GM12878 (cell line): ENCODE results near the gene CHRNA9. TPM values are rescaled to one million over a fixed set of nuclear protein-coding genes. Genes with fewer than 3 reads are reported as not detected.

Experiments
- ATAC-seq: fragments of 200-7000 bp; cut with Tn5 transposase; 3 replicates; pipeline ENCODE4 v1.9.1; 2020; ENCODE audit warnings: mild to moderate bottlenecking, moderate library complexity
- BruUV-seq: library from RNA; stranded (reverse); fragments of 400-500 nt; replicated peaks from 2 replicates; lab custom pipeline; 2021; lab: Mats Ljungman, UMichigan
- CTCF ChIA-PET: fragments of 300-600 bp; sonication (Branson Sonifier 250); formaldehyde crosslinking; extraction: SDS; loops from one replicate; lab custom pipeline; 2021; ENCODE audit warnings: inconsistent platforms; lab: Yijun Ruan, JAX
- POLR2A ChIA-PET: fragments of 350-600 bp; formaldehyde crosslinking; extraction: SDS; loops from one replicate; lab custom pipeline; 2021; ENCODE audit warnings: inconsistent platforms; lab: Charles Lee
- RAD21 ChIA-PET: fragments of 300-600 bp; sonication (Branson Sonifier 250); formaldehyde crosslinking; loops from one replicate; lab custom pipeline; 2023; ENCODE audit warnings: antibody characterized with exemption; ENCODE audit not compliant: unreplicated experiment; lab: Charles Lee
- SMC1A ChIA-PET: fragments of 300-600 bp; sonication (Branson Sonifier 250); formaldehyde crosslinking; loops from one replicate; lab custom pipeline; 2023; ENCODE audit not compliant: unreplicated experiment, uncharacterized antibody; lab: Charles Lee
- DNase-seq: peaks from one replicate; pipeline ENCODE4 v3.0.0-alpha.2; 2011; ENCODE audit warnings: low read depth, low spot score
- FAIRE-seq: peaks from 3 replicates; lab custom pipeline; 2011; peaks lifted over from hg19 to GRCh38; lab: Jason Lieb, UNC
- H2AFZ ChIP-seq: 2 replicates; pipeline ENCODE4 v1.6.0; 2011; ENCODE audit warnings: low read depth, low read length, control low read depth; ENCODE audit not compliant: control insufficient read depth
- H3K27ac ChIP-seq: 2 replicates; pipeline ENCODE4 v1.5.1; 2011; ENCODE audit warnings: control low read depth; ENCODE audit not compliant: control insufficient read depth, insufficient read depth
- H3K27me3 ChIP-seq, 2 experiments: replicated peaks in 1 of 2; 2 replicates each; pipeline versions ENCODE4 v1.6.0 to v1.6.1; 2011; ENCODE audit warnings: low read length in 1 of 2; ENCODE audit not compliant: control insufficient read depth in 2 of 2, insufficient read depth in 2 of 2
- H3K36me3 ChIP-seq, 2 experiments: 2 replicates each; pipeline ENCODE4 v1.5.1; 2011; ENCODE audit warnings: low read length in 1 of 2; ENCODE audit not compliant: control insufficient read depth in 2 of 2, insufficient read depth in 2 of 2
- H3K4me1 ChIP-seq: 2 replicates; pipeline ENCODE4 v1.6.1; 2011; ENCODE audit warnings: mild to moderate bottlenecking, low read length, moderate library complexity, mixed read lengths; ENCODE audit not compliant: control insufficient read depth, insufficient read depth
- H3K4me2 ChIP-seq: 2 replicates; pipeline ENCODE4 v1.6.0; 2011; ENCODE audit warnings: control low read depth; ENCODE audit not compliant: control insufficient read depth, insufficient read depth
- H3K4me3 ChIP-seq: fragments of 200-600 bp; sonication (generic); 2 replicates; pipeline ENCODE4 v1.5.1; 2016
- H3K79me2 ChIP-seq: 2 replicates; pipeline ENCODE4 v1.6.0; 2011; ENCODE audit warnings: low read length; ENCODE audit not compliant: control insufficient read depth, insufficient read depth
- H3K9ac ChIP-seq: 2 replicates; pipeline ENCODE4 v1.8.0; 2011; ENCODE audit warnings: low read length, control low read depth, mixed read lengths; ENCODE audit not compliant: control insufficient read depth, insufficient read depth
- H3K9me3 ChIP-seq: replicated peaks from 3 replicates; pipeline ENCODE4 v1.5.1; 2011; ENCODE audit warnings: mild to moderate bottlenecking, low read length; ENCODE audit not compliant: control insufficient read depth, insufficient read depth
- H4K20me1 ChIP-seq: 2 replicates; pipeline ENCODE4 v1.6.0; 2011; ENCODE audit not compliant: control insufficient read depth, insufficient read depth
- CREM ChIP-seq: IDR thresholded peaks from 2 replicates; pipeline ENCODE4 v1.6.1; 2014; ENCODE audit warnings: antibody characterized with exemption, low read depth
- IRF5 ChIP-seq: fragments of 450-650 bp; IDR thresholded peaks from 2 replicates; pipeline ENCODE4 v1.6.1; 2017; ENCODE audit warnings: borderline replicate concordance
- JUND ChIP-seq: IDR thresholded peaks from 2 replicates; pipeline ENCODE4 v1.6.1; 2012; ENCODE audit warnings: low read depth, mild to moderate bottlenecking, low read length, improper control_type of control experiment, moderate library complexity
- KDM1A ChIP-seq: fragments of 200-600 bp; sonication (generic); IDR thresholded peaks from 2 replicates; pipeline ENCODE4 v1.6.1; 2016; ENCODE audit warnings: borderline replicate concordance
- NFYA ChIP-seq: IDR thresholded peaks from 2 replicates; pipeline ENCODE4 v1.6.1; 2011; ENCODE audit warnings: low read depth, mild to moderate bottlenecking, low read length, improper control_type of control experiment, borderline replicate concordance
- NFYB ChIP-seq: IDR thresholded peaks from 2 replicates; pipeline ENCODE4 v1.6.1; 2011; ENCODE audit warnings: low read depth, mild to moderate bottlenecking, low read length, improper control_type of control experiment, moderate library complexity; ENCODE audit not compliant: insufficient read depth
- PKNOX1 ChIP-seq: fragments of 450-650 bp; IDR thresholded peaks from 2 replicates; pipeline ENCODE4 v1.6.1; 2016; ENCODE audit warnings: mild to moderate bottlenecking
- POU2F2 ChIP-seq: IDR thresholded peaks from 3 replicates; pipeline ENCODE4 v1.6.1; 2011; ENCODE audit warnings: low read depth, mild to moderate bottlenecking, low read length, borderline replicate concordance
- RELB ChIP-seq: fragments of 450-650 bp; IDR thresholded peaks from 2 replicates; pipeline ENCODE4 v1.6.1; 2017; ENCODE audit warnings: low read depth, mild to moderate bottlenecking, moderate library complexity
- SIX5 ChIP-seq: IDR thresholded peaks from 2 replicates; pipeline ENCODE4 v1.6.1; 2011; ENCODE audit warnings: mild to moderate bottlenecking, low read depth, low read length, moderate library complexity; ENCODE audit not compliant: severe bottlenecking
- SKIL ChIP-seq: fragments of 450-650 bp; IDR thresholded peaks from 2 replicates; pipeline ENCODE4 v1.6.1; 2017; ENCODE audit warnings: mild to moderate bottlenecking, low read depth, inconsistent platforms; ENCODE audit not compliant: poor library complexity, severe bottlenecking
- SMARCA5 ChIP-seq: fragments of 450-650 bp; IDR thresholded peaks from 2 replicates; pipeline ENCODE4 v1.6.1; 2017; ENCODE audit warnings: mild to moderate bottlenecking
- SREBF2 ChIP-seq: IDR thresholded peaks from 2 replicates; pipeline ENCODE4 v1.6.1; 2012; ENCODE audit warnings: mild to moderate bottlenecking, low read length
- STAT3 ChIP-seq: IDR thresholded peaks from 2 replicates; pipeline ENCODE4 v1.6.1; 2011; ENCODE audit warnings: low read depth, low read length, improper control_type of control experiment
- WGBS: methylation state at CpG from one replicate; pipeline ENCODE4 v1.1.6; 2016; ENCODE audit warnings: low lambda C conversion rate; ENCODE audit not compliant: insufficient replicate concordance, insufficient coverage; ENCODE audit errors: missing lambda C conversion rate; 5-methylcytosine and 5-hydroxymethylcytosine counted together
- in situ Hi-C: fragments of 300-500 bp; cut with MboI; formaldehyde crosslinking; loops from 9 replicates; pipeline ENCODE4 v1.14.3; 2018; ENCODE audit warnings: mixed read lengths
- intact Hi-C: fragments of 100-400 bp; cut with micrococcal nuclease; formaldehyde crosslinking; loops from one replicate; pipeline ENCODE4 v1.14.2; 2022; ENCODE audit not compliant: unreplicated experiment
- polyA plus RNA-seq, 11 experiments: library from polyadenylated mRNA; depleted of rRNA in 4 of 11; unstranded in 6 of 11; stranded (reverse) in 5 of 11; fragments of >200 nt; fragmentation: Nextera tagmentation in 4 of 11; fragmentation: Illumina TruSeq in 1 of 11; extraction: Ambion mirVana in 4 of 11; extraction: Trizol in 1 of 11; gene quantifications; 1 replicate in 1 of 11; 2 replicates in 10 of 11; pipeline versions ENCODE4 v1.2.1 to v1.2.3, GENCODE V29; 2011 to 2016; ENCODE audit warnings: inconsistent platforms in 2 of 11, missing spikeins in 2 of 11, low read depth in 1 of 11
- total RNA-seq, 4 experiments: library from RNA; depleted of rRNA in 3 of 4; stranded (reverse); fragments of >200 nt in 3 of 4; fragmentation: Illumina TruSeq in 1 of 4; extraction: Trizol in 1 of 4; gene quantifications; 2 replicates each; pipeline versions ENCODE4 v1.2.1 to v1.2.3, GENCODE V29; 2013 to 2021

CHRNA9 gene
- total and polyA plus RNA-seq, 10 of the 15 experiments (the other 5 are each of a cell fraction or from before 2014, with no cell fraction given): 0.05 to 0.09 (median 0.08) TPM; not detected in 7

- TF ChIP-seq SKIL (no peak), STAT3 (no peak), IRF5 (no peak)
Observed at GRCh38 chr4:40357738-40358137, 22.6 kb downstream of the CHRNA9 start (continued).

- SMC1A ChIA-PET: no interaction called here
- no peak overlapping the region for H3K4me3 ChIP-seq
- TF ChIP-seq CREM (no peak), KDM1A (no peak), JUND (no peak), RELB (no peak), SIX5 (no peak), SREBF2 (no peak), SMARCA5 (no peak), PKNOX1 (no peak), NFYA (no peak), NFYB (no peak), POU2F2 (no peak)
- TF ChIP-seq, all 136 proteins: peak for 0
- ChIA-PET RAD21 (no interaction called here), POLR2A (no interaction called here), CTCF (interaction anchor here (0.9 to 2.1 kb wide), 2 partner anchors 29 to 357 kb away, joined by 3 to 6 read pairs; no protein-coding TSS in a partner anchor)
- H4K20me1 ChIP-seq: no peaks in the 10 kb centered on the region
- H2AFZ ChIP-seq: no peak overlapping the region
- ATAC-seq: no peak
- no peaks in the 10 kb centered on the region for H3K79me2 ChIP-seq
- no peaks in the 10 kb centered on the region for H3K9me3 ChIP-seq
- no peak for DNase-seq
- no peaks in the 10 kb centered on the region for H3K36me3 ChIP-seq
- intact Hi-C loops (no loop called here), in situ Hi-C loops (no loop called here)
- no peaks in the 10 kb centered on the region for H3K27me3 ChIP-seq
- H3K4me1 ChIP-seq: no peaks in the 10 kb centered on the region
- H3K27ac ChIP-seq: no peak overlapping the region
- no peak overlapping the region for H3K9ac ChIP-seq
- BruUV-seq: no TSS peak
- FAIRE-seq: no peak
- no peak overlapping the region for H3K4me2 ChIP-seq
- WGBS: 95% methylated on average over 3 of the region's 3 CpGs
Observed at GRCh38 chr4:40361338-40361737, 26.2 kb downstream of the CHRNA9 start.
